IPS-11a (cell line): Measurements from ENCODE around the gene ANO3.
"Not testable (repeated sequence)": the region's sequence is repeated elsewhere in the genome, so short reads cannot be mapped to it uniquely, and the experiment has no call there.

Experiments
- H3K4me3 ChIP-seq: one replicate; pipeline ENCODE4 v1.5.1; 2013; ENCODE audit warnings: low read depth, low read length, control low read depth

ANO3 gene

DNA sequence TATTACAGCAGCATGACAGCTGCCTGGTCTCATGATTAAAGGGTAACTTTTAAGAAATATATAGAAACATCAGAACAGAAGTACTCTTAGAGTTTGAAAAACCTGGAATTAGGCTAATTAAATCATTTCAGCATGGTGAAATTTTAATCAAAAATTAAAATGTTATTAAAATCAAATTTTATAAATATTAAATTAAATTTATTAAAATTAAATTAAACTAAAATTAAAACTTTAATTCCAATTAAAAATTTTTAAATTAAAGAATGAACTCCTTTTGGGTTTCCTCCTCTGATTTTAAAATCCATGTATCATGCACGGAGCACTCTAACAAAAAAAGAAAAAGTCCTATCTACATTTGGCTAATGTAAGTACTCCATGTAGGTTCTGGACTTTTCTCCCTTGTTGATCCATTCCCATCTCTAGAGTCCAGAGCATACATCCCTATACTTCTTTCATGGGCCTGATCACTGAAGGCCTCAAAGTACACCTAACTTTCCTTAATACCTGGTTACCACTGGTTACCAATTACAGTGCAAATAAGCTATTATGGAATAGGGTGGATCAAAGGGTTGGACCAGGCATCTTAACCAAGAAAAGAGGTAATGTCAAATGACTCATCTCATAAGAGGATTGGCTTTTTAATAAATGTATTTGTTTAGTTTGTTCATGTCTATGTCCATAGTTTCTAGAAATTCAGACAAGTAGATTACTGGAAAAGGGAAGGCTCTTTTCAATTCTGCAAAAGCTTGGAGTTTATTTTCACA lies 288.5 kb downstream of the ANO3 start:
- no peak overlapping the region for H3K4me3 ChIP-seq

DNA sequence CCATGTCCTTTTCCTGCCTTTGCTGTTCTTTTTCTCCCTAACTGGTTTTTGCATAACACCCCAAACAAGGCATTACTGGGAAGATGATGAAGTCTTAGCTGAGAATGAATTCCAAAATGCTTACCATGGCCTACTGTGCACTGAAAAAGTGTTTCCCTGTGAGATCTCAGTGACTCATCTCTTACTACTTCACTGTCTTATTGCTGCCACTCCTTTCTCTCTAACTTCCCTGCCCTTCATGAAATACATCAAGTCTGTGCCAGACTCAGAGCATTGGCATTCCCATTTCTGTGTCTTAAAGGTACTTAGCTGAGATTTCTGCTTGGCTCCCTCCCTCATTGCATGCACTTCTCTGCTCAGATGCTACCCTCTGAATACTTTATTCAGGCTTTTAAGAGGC lies 289.2 kb downstream of the ANO3 start:
- H3K4me3 ChIP-seq: no peak overlapping the region

DNA sequence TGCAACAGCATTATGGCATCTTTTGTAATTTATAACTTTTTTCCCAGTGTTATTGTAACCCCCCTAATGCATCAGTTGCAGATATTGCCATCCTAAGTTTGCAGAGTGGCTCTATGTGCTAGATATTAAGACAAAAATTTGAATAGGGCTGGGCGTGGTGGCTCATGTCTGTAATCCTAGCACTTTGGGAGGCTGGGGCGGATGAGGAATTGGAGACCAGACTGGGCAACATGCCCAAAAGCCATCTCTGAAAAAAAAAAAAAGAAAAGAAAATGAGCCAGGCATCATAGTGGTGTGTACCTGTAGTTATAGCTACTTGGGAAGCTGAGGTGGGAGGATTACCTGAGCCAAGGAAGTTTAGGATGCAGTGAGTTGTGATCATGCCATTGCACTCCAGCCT lies 290.3 kb downstream of the ANO3 start:
- H3K4me3 ChIP-seq: no peak overlapping the region

DNA sequence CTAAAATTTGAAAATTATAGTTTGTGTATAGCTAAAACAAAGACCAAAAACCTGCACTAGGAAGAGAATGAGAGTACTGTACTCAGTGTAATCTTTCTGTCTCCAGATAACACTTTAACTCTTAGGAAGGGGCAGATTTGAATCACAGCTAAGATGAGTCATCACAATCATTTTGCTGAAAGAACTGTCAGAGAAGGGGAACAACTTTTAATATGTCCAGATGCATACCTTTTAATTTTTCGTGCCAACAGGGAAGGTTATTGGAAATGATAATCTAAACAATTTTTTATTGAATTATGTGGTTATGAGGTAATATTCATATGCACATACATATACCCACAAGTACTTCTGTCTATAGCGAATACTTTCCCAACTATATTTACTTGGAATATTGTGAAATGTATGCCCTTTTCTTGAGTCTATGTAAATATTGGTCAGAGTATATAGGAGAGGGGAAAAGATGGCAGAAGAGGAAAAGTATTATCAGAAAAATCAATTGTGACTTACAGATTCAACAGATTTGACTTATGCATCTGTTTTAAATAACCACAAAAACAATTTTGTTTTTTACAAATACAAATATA lies 291.2 kb downstream of the ANO3 start:
- H3K4me3 ChIP-seq: no peak overlapping the region

DNA sequence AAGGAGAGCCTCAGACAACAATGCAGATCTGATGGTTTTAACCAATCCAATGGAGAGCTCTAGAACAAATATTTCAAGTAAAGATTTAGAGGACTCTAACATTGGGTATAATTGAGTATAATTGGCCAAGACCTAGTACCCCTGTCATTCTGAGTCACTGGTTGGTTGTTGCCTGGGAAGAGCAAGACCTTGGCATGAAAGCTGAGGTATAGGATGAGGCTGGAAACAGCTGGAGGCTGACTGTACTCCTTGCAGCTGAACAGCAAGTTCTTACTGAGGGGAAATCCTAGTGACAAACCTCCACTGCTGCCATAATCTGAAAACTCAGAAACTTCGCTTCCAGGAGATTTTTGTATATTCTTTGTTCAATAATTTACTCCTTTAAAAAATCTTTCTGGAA lies 294.4 kb downstream of the ANO3 start:
- no peak overlapping the region for H3K4me3 ChIP-seq

DNA sequence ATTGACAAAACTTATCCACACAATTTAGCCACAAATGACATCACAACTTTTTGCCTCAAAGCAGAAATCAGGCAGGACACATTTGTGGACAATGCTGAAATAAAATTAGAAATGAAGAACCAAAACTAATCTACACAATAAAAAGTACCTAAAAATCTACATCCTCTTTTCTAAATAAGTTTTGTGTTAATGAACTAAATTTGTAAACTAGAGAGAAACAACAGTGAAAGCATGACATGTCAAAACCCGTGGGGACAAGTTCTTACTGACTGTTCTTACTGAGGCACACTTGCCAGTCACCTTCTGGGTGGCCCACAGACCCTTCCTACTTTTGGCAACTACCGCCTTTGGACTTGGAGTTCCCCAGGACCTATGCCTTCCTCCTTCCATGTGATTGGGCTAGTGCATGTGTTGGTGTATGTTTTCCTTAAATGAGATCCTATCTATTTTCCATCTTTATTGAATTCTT lies 300.8 kb downstream of the ANO3 start:
- no peak overlapping the region for H3K4me3 ChIP-seq

DNA sequence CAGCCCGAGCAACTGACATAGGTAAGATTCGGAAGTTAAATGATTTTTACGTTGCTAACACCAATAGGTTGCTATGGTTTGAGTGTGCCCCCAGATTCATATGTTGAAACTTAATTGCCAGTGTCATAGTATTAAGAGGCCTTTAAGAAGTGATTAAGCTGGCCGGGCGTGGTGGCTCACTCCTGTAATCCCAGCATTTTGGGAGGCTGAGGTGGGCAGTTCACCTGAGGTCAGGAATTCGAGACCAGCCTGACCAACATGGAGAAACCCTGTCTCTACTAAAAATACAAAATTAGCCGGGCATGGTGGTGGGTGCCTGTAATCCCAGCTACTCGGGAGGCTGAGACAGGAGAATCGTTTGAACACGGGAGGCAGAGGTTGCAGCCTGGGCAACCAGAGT lies 311.4 kb downstream of the ANO3 start:
- H3K4me3 ChIP-seq: not testable (repeated sequence)

DNA sequence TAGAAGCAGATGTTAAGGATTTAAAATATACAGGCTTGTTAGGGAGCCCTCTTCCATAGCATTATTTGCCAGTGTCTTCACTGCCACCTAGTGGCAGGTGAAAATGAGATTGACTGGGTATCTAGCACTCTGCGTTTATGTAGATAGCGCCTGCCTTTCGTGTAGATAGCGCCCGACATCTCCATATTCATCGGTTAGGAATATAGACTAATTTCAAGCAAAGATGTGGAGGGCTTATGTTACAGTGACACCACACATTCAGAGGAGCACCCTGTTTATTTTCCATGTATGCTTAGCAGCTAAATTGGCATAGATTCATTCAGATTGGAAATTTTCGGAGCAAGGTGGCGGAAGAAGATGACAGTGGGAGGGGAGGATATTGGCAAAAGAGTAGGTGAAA lies 318.0 kb downstream of the ANO3 start:
- no peak overlapping the region for H3K4me3 ChIP-seq

DNA sequence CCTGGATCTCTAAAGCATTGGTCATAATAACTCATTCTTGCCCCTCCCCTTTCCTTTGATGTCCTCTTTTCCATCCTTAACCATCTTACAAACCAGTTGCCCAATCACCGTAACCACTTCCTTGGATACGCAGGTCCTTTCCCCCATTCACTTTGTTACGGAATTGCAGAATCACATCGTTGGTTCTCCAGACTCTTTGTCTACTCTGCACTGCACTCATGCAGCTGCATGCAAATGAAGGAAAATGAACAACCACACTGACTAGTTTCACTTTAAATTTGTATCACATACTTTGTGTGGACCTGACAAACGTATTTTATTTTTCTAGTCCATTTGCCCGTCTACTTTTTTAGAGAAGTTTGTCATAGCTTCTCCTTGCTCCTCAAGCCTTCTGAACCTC lies 320.0 kb downstream of the ANO3 start:
- H3K4me3 ChIP-seq: no peak overlapping the region

DNA sequence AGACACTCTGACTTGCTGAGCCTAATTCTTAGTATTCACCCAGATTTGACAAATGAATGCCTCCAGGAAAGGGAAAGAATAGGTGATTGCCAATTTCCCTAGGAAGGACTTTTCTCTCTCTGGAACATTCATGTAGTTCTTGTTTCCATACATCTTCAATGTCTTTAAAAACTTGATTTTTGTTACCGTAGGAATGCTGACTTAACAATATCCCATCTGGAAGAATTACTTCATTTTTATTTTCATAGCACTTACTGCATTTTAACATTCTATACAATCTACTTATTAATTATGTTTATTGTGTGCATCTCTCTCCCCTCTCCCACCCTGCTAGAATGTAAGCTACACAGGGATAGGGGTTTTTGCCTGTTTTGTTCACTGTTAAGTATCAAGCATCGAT lies 323.4 kb downstream of the ANO3 start:
- no peak overlapping the region for H3K4me3 ChIP-seq

DNA sequence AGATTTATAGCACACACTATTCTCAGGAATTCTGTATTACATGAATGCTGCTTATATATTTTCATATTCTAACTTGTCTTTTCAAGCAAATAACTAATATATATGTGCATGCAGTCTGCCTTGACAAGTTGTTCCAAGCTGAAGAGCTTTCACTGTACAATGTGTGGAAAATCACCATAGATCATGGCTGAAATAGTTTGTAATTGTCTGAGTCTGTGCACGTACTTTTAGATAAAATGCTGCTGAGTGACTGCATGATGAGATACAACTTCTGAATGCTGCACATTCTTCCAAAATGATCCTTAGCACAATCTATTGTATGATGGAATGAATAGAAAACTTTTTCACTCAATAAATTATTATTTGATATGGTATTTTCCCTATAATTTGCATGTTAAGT lies 331.0 kb downstream of the ANO3 start:
- H3K4me3 ChIP-seq: no peak overlapping the region

DNA sequence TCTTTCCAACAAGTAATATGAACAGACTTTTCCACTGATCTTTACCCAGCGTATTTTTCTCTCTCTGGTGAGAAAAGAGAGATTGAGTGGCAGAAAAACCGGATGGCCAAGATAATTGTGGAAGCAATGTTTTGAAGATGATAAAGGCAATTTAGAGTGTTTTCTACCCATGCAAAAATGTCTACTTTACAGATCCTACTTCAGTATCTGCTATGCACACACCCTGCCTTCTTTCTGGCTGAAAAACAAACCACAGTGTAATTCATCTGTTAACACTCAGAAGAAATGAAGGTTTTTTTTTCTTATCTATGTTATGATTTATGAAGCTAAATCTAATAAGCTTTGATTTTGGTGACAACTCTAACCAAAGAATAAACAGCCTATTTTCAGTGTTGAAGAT lies 333.1 kb downstream of the ANO3 start:
- H3K4me3 ChIP-seq: no peak overlapping the region

DNA sequence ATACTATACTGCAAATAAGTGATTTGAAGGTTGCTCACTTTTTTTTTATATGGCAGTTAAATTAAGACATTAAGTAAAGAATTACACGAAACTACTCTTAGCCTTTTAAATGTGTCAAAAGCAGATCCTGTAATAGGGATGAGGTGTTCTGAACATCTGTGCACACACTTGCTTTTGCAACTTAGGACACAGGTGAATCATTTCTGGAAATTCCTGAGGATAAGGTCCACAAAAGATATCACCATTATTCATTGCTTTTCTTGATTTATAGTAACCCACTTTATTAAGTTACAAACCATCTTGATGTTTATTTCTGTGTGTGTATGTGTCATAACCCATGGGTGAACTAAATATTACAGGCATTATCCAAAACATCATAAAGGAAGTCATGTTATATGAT lies 334.0 kb downstream of the ANO3 start:
- H3K4me3 ChIP-seq: no peak overlapping the region

DNA sequence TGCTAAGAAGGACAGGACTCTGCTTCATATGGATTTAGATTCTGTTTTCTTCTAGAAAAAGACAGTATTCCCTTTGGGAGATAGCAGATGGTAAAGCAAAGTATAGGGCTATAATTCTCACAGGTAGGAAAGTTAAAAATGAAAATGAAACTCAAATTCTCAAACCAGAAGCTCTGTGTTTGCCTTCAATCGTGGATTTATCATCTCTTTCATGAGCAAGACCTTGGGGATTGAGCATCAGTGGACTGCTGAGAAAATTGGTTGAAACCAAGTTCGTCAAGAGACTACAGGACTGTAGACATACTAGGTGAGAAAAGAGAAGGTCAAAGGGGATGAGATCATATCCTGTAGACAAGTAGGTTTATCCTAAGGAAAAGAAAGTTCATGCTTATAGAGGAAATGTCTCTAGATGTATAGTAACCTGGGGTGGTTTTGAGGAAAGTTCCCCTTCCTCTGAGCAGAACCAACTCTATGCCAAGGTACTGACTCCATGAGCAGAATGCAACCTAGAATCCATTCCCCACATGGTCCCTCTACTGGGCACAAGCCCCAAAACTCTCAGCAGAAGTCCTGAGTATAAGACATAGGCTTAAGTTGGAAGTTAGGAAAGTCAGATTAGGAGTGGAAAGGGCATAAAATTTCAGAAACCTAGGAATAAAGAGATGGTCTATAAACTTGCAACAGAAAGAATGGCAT lies 343.5 kb downstream of the ANO3 start:
- H3K4me3 ChIP-seq: no peak overlapping the region

DNA sequence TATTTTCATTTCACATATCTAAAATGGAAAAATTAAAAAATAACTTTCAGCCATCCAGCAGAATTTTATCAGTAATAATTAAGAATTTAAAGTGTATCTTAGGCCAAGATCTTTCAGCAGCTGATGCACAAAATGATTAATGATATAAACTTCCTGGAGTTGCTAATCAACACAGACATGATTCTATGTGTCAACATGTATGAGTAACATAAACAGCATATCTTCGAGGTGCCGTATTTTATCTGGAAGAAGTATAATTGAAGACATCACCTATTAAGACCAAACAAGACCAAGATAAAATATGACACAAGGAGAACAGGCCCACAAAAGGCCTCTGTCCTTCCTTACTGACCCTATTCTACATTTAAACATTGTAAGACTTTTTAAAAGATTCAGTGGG lies 344.7 kb downstream of the ANO3 start:
- no peak overlapping the region for H3K4me3 ChIP-seq

DNA sequence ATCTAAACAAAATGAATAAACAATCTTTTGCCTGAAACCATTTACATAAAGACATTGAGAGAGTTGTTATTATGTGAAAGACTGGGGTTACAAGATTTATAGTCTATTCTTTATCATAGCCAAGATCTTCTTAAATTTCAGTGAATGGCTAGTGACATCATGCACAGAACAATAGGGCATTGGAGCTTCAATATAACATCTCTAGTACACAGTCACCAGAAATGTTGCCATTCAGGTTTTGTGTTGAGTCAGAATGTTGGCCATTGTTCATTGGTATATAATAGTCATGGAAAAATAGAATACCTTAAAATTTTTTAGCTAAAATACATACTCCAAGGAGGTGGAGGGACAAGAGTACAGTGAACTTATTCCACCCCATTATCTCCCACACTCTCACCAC lies 345.6 kb downstream of the ANO3 start:
- H3K4me3 ChIP-seq: no peak overlapping the region

DNA sequence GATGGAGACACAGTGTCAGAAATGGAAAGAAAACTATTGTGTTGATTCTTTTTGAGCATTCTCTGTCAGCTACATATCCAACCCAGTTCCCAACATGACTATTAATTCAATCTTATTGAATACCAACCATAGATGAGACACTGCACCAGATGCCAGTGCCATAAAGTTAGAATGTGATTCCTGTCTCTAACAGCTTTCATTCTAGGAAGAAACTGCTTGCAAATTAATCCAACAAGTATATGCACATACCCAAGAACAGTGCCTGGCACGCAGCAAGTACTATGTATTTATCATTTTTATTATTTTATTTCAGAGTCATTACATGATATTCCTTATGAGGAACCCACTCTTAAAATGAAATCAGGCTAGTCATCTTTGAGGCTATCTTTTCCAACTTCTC lies 355.4 kb downstream of the ANO3 start:
- H3K4me3 ChIP-seq: no peak overlapping the region

DNA sequence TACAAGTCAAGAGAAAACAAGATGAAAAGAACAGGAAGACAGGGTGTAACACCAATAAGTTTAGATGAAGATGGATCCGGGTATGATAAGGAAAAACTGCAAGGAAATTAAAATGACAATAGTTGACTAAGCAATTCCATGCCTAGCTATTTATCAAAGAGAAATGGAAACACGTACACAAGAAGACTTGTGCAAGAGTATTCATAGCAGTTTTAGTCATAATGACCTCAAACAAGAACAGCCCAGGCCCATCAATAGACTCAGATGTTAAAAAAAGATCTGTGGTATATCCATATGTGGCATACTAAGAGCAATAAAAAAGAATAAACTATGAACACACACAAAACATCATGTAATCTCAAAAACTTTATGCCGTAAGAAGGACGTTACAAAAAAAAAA lies 356.8 kb downstream of the ANO3 start:
- H3K4me3 ChIP-seq: no peak overlapping the region

DNA sequence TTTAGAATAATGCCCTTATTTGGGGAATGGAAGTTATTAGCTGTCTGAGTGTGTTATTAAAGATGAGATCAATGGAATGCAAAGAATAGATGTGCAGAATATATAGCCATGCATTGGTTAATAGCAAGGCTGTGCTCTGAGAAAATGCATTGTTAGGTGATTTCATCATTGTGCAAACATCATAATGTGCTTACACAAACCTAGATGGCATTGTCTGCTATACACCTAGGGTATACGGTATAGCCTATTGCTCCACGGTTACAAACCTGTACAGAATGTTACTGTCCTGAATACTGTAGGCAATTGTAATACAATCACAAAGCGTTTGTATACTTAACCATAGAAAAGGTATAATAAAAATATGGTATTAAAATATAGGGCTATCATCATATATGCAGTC lies 364.4 kb downstream of the ANO3 start:
- no peak overlapping the region for H3K4me3 ChIP-seq

DNA sequence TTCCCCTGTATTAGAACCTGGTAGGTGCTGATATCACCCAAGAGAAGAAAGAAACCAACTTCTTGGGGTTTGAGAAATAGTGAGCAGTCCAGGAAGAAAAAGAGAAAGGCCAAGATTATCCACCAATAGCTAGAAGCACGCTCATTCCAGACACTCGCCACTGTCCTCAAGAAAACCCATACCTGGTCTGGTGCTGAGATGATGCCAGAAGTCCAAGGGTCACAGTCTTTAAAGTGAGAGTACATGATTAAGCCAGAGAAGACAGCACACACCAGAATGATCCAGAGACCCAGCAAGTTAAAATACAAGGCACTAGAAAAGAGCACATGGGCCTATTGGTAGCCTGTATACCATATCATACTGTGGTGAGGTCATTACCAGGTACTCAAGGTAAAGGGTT lies 366.3 kb downstream of the ANO3 start:
- H3K4me3 ChIP-seq: no peak overlapping the region

DNA sequence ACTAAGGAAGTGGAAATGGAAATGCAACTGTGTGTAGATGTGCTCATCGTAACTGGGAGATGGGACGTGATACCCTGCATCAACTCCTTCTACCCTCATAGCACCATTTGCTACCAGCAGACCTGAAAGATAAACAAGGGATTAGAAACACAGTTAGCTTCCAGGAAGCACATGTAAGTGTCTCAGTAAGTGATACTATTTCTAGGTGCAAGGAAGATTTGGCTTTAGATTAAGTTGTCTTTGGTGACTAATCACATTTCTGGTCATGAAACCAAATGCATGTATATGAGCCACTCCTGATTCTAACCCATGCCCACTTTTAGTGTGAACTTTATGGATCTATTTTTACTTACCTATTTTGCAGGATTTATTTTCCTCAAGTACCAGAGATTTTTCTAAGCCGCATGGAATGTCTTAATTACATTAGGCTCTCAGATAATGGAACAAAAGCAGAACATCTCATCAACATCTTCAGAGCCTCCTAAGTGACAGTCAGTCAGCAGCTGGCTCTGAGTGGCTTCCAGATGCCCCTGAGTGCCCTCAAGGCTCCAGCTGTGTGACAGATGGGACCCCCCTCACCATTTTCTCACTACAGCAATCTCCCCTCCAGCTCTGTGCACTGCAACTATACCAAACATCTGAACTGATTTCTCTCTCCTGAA lies 368.8 kb downstream of the ANO3 start:
- H3K4me3 ChIP-seq: no peak overlapping the region

DNA sequence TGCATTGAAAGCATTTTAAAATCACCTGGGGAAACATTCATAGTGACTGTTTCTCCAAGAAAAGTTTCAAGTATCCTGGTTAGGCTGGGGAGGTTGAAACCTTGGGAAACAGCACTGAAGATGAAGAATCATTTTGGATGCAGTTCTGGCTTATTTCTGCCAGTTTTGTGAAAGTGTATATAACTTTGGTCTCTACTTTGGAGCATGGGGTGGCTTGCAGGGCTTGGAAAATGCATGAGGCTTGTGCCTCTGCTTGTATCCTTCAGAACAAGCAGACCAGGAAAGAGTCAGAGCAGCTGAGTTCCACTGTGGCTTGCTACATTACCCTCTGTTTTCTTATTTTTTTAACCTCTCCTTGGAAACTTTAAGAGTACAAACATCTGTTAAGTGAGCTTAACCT lies 370.5 kb downstream of the ANO3 start:
- H3K4me3 ChIP-seq: no peak overlapping the region
